SK-N-SH (cell line): Measurements from ENCODE around the gene ATAD1. TPM values are rescaled to one million over a fixed set of nuclear protein-coding genes. Genes with fewer than 3 reads are reported as not detected.

Experiments used
- CTCF ChIA-PET: fragments of 300-600, 350-600 bp; formaldehyde crosslinking; extraction: SDS; loops from one replicate; lab custom pipeline; 2021; lab: Yijun Ruan, JAX
- POLR2A ChIA-PET: fragments of 350-600 bp; sonication (Branson Sonifier 250); formaldehyde crosslinking; extraction: SDS; loops from one replicate; lab custom pipeline; 2020; ENCODE audit warnings: antibody characterized with exemption, inconsistent platforms; lab: Yijun Ruan, JAX
- DNase-seq: peaks from one replicate; pipeline ENCODE4 v3.0.0; 2012
- H2AFZ ChIP-seq: fragments of 200-600 bp; sonication (generic); 2 replicates; pipeline ENCODE4 v1.8.1; 2016; ENCODE audit warnings: antibody characterized with exemption, mild to moderate bottlenecking, low read depth
- H3F3A ChIP-seq: fragments of 200-600 bp; sonication (generic); replicated peaks from 2 replicates; pipeline ENCODE3; 2016; ENCODE audit warnings: antibody characterized with exemption, mild to moderate bottlenecking; ENCODE audit not compliant: insufficient read depth
- H3K27ac ChIP-seq, 2 experiments: fragments of 200-500 bp in 1 of 2; fragments of 200-600 bp in 1 of 2; sonication (Bioruptor generic) in 1 of 2; sonication (generic), shearing (Covaris generic) in 1 of 2; 2 replicates each; pipeline versions ENCODE4 v1.5.1 to v1.6.1; 2014 to 2016; ENCODE audit warnings: low read depth in 2 of 2, inconsistent platforms in 1 of 2, low read length in 1 of 2, mild to moderate bottlenecking in 1 of 2, mixed read lengths in 1 of 2
- H3K27me3 ChIP-seq: fragments of 200-600 bp; sonication (generic), shearing (Covaris generic); 2 replicates; pipeline ENCODE4 v1.6.1; 2016; ENCODE audit warnings: mixed run types; ENCODE audit not compliant: insufficient read depth
- H3K36me3 ChIP-seq, 2 experiments: fragments of 200-500 bp in 1 of 2; fragments of 200-600 bp in 1 of 2; sonication (Bioruptor generic) in 1 of 2; sonication (generic) in 1 of 2; replicated peaks in 1 of 2; 2 replicates each; pipeline versions ENCODE3 to v1.5.1; 2014 to 2016; ENCODE audit warnings: low read length in 1 of 2, mild to moderate bottlenecking in 1 of 2; ENCODE audit not compliant: insufficient read depth in 2 of 2, control insufficient read depth in 1 of 2
- H3K4me1 ChIP-seq, 2 experiments: fragments of 200-500 bp in 1 of 2; fragments of 200-600 bp in 1 of 2; sonication (Bioruptor generic) in 1 of 2; sonication (generic), shearing (Covaris generic) in 1 of 2; 2 replicates each; pipeline versions ENCODE4 v1.5.1 to v1.6.1; 2014 to 2016; ENCODE audit warnings: low read depth in 1 of 2, low read length in 1 of 2, mixed run types in 1 of 2; ENCODE audit not compliant: insufficient read depth in 2 of 2, control insufficient read depth in 1 of 2
- H3K4me2 ChIP-seq: fragments of 200-600 bp; sonication (generic), shearing (Covaris generic); 2 replicates; pipeline ENCODE4 v1.6.1; 2017; ENCODE audit warnings: mixed run types
- H3K4me3 ChIP-seq, 2 experiments: fragments of 200-500 bp in 1 of 2; fragments of 200-600 bp in 1 of 2; sonication (Bioruptor generic) in 1 of 2; sonication (generic), shearing (Covaris generic) in 1 of 2; 2 replicates each; pipeline versions ENCODE4 v1.5.1 to v1.8.1; 2014 to 2016; ENCODE audit warnings: low read depth in 2 of 2, inconsistent platforms in 1 of 2, low read length in 1 of 2, mild to moderate bottlenecking in 1 of 2, mixed read lengths in 1 of 2, moderate library complexity in 1 of 2
- H3K79me2 ChIP-seq: fragments of 200-600 bp; sonication (generic); 2 replicates; pipeline ENCODE4 v1.8.1; 2017; ENCODE audit warnings: mild to moderate bottlenecking; ENCODE audit not compliant: insufficient read depth
- H3K9ac ChIP-seq: fragments of 200-600 bp; sonication (generic); 2 replicates; pipeline ENCODE4 v1.6.1; 2017; ENCODE audit warnings: mixed run types
- H3K9me2 ChIP-seq: fragments of 200-600 bp; sonication (generic); 2 replicates; pipeline ENCODE4 v1.6.1; 2017; ENCODE audit warnings: mixed run types
- H3K9me3 ChIP-seq: fragments of 200-600 bp; sonication (generic); 2 replicates; pipeline ENCODE4 v1.6.1; 2017; ENCODE audit warnings: mixed run types, mild to moderate bottlenecking, moderate library complexity
- H4K20me1 ChIP-seq: fragments of 200-600 bp; sonication (generic); 2 replicates; pipeline ENCODE4 v1.6.1; 2017; ENCODE audit warnings: mild to moderate bottlenecking, mixed run types; ENCODE audit not compliant: insufficient read depth
- CHD2 ChIP-seq: fragments of 150-350 bp; IDR thresholded peaks from 2 replicates; pipeline ENCODE4 v1.6.1; 2018; ENCODE audit warnings: low read length; ENCODE audit not compliant: partially characterized antibody
- EP300 ChIP-seq, 2 experiments: IDR thresholded peaks; 2 replicates each; pipeline versions ENCODE4 v1.4.0 to v1.6.1; 2012; ENCODE audit warnings: borderline replicate concordance in 1 of 2, low read depth in 1 of 2, low read length in 1 of 2
- EZH2phosphoT487 ChIP-seq: fragments of 200-600 bp; sonication (generic); IDR thresholded peaks from 2 replicates; pipeline ENCODE4 v1.6.1; 2017; ENCODE audit warnings: low read depth, mixed run types, mild to moderate bottlenecking, antibody characterized with exemption, moderate library complexity, borderline replicate concordance
- FOSL2 ChIP-seq: IDR thresholded peaks from 2 replicates; pipeline ENCODE4 v1.4.0; 2012; ENCODE audit warnings: low read depth, mild to moderate bottlenecking, moderate library complexity, borderline replicate concordance
- FOXM1 ChIP-seq: IDR thresholded peaks from 2 replicates; pipeline ENCODE4 v1.4.0; 2012; ENCODE audit warnings: low read depth, mild to moderate bottlenecking
- GABPA ChIP-seq: IDR thresholded peaks from 2 replicates; pipeline ENCODE4 v1.4.0; 2012; ENCODE audit warnings: low read depth, mild to moderate bottlenecking
- GATA2 ChIP-seq: sonication (generic); formaldehyde crosslinking; IDR thresholded peaks from 2 replicates; pipeline ENCODE4 v1.5.0; 2020; ENCODE audit warnings: mild to moderate bottlenecking, missing genetic modification reagents
- MEF2A ChIP-seq: IDR thresholded peaks from 2 replicates; pipeline ENCODE4 v1.4.0; 2012; ENCODE audit warnings: low read depth, borderline replicate concordance
- MXI1 ChIP-seq: IDR thresholded peaks from 2 replicates; pipeline ENCODE4 v1.6.1; 2012; ENCODE audit warnings: mild to moderate bottlenecking, low read depth, low read length, improper control_type of control experiment
- POLR2AphosphoS5 ChIP-seq: IDR thresholded peaks from 2 replicates; pipeline ENCODE4 v1.6.1; 2012; ENCODE audit warnings: low read depth, low read length
- RCOR1 ChIP-seq: fragments of 150-350 bp; IDR thresholded peaks from 2 replicates; pipeline ENCODE4 v1.6.1; 2017; ENCODE audit warnings: antibody characterized with exemption, low read length
- REST ChIP-seq: IDR thresholded peaks from 2 replicates; pipeline ENCODE4 v1.6.1; 2012; ENCODE audit warnings: mild to moderate bottlenecking, low read depth, low read length, moderate library complexity
- RFX5 ChIP-seq: IDR thresholded peaks from 2 replicates; pipeline ENCODE4 v1.6.1; 2012; ENCODE audit warnings: mild to moderate bottlenecking, improper control_type of control experiment, low read length
- TAF1 ChIP-seq: IDR thresholded peaks from 2 replicates; pipeline ENCODE4 v1.6.1; 2012; ENCODE audit warnings: low read depth, mild to moderate bottlenecking, low read length, moderate library complexity, borderline replicate concordance
- TEAD4 ChIP-seq: IDR thresholded peaks from 2 replicates; pipeline ENCODE4 v1.4.0; 2012; ENCODE audit warnings: mild to moderate bottlenecking, borderline replicate concordance; ENCODE audit not compliant: insufficient read depth
- USF2 ChIP-seq: fragments of 150-350 bp; IDR thresholded peaks from 2 replicates; pipeline ENCODE4 v1.6.1; 2017; ENCODE audit warnings: antibody characterized with exemption, low read length, low read depth, borderline replicate concordance
- ZBTB33 ChIP-seq: IDR thresholded peaks from 2 replicates; pipeline ENCODE4 v1.4.0; 2012; ENCODE audit warnings: low read depth, borderline replicate concordance
- WGBS: methylation state at CpG from one replicate; pipeline ENCODE4 v1.1.6; 2017; ENCODE audit warnings: low lambda C conversion rate; 5-methylcytosine and 5-hydroxymethylcytosine counted together
- polyA plus RNA-seq, 3 experiments: library from polyadenylated mRNA; depleted of rRNA; stranded (reverse); fragments of >200 nt; gene quantifications; 2 replicates each; pipeline ENCODE4 v1.2.3, GENCODE V29; 2012

ATAD1 gene
- polyA plus RNA-seq, 1 of the 3 experiments (the other 2 are of a cell fraction) = 13.5 TPM

GRCh38 chr10:87842220-87842641, 24.2 kb upstream of the ATAD1 start:
- H3K9me2 ChIP-seq = no peaks in the 10 kb centered on the region
- H3K27me3 ChIP-seq = no peaks in the 10 kb centered on the region
- H3K36me3 ChIP-seq = no peaks in the 10 kb centered on the region
- peaks cover 0 to 13% of the 10 kb centered on the region in 2 experiments; a peak in 3 of 4 replicates for H3K4me1 ChIP-seq
- H3K79me2 ChIP-seq = no peaks in the 10 kb centered on the region
- WGBS = 75% methylated on average over 1 of the region's 1 CpG
- no peak for TF ChIP-seq RFX5
- no peak for TF ChIP-seq ZBTB33
- no peak for TF ChIP-seq GABPA
- no peak for TF ChIP-seq RCOR1
- TF ChIP-seq FOXM1 = no peak
- TF ChIP-seq MXI1 = no peak
- no peak for TF ChIP-seq EP300 (IDR thresholded peaks at IDR 0.05; ENCODE audit: borderline replicate concordance in 1 of 2, low read depth in 1 of 2, low read length in 1 of 2)
- TF ChIP-seq USF2 = no peak
- no peak for TF ChIP-seq TAF1
- TF ChIP-seq CHD2 = no peak
- no peak for TF ChIP-seq FOSL2
- TF ChIP-seq REST = no peak
- TF ChIP-seq GATA2 (CRISPR knock-in tag) = no peak
- TF ChIP-seq POLR2AphosphoS5 = no peak
- no peak for TF ChIP-seq TEAD4
- no peak for TF ChIP-seq MEF2A
- TF ChIP-seq EZH2phosphoT487 = no peak
- H3K9me3 ChIP-seq = no peaks in the 10 kb centered on the region
- peak overlapping the region in 1 of 2 experiments; percentile 72; a peak in 1 of 4 replicates for H3K27ac ChIP-seq
- no peak for DNase-seq
- H3K4me3 ChIP-seq = no peak overlapping the region
- no peak overlapping the region for H3K9ac ChIP-seq
- POLR2A ChIA-PET = no interaction called here
- peaks cover 5% of the 10 kb centered on the region for H3F3A ChIP-seq
- H2AFZ ChIP-seq = no peak overlapping the region
- CTCF ChIA-PET = no interaction called here
- H3K4me2 ChIP-seq = no peak overlapping the region
- no peaks in the 10 kb centered on the region for H4K20me1 ChIP-seq
